ENCODE data around the gene RIOX2. TPM values are rescaled to one million over a fixed set of nuclear protein-coding genes. Genes with fewer than 3 reads are reported as not detected.

Gene RIOX2
- total and polyA plus RNA-seq, 2 donors (not counting 1 experiment from before 2014, with no cell fraction given), result 18.5 to 23.6 TPM

DNA sequence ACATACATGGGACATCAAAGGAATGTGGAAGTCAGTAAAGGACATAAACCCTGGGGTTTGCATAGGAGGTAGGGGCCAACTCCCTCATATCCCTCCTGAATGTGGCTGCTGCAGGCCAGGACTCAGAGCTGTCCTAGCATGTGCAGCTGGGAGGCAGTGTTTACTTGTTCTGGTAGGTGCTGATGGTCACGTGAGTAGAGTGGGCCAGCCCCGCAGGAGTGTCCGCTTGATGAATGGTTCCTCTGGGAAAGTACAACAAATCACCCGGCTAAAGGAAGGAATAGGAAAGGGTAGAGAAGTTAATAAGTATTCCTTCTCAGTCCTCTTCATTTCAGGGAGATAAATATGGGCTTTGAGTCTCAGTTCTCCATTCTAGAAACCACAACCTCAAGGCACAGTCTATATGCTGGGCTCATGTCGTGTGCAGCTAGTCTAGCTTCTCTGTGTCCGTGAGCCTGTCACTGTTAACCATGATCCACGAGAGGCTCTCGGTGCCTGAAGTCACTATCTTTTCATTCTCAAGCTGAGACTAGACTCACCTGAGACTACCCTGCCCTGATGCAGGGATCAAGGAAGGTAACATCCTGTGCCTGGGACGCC lies 17.9 kb downstream of the RIOX2 start:
- Histone ChIP-seq H3K4me3 (ENCODE audit: control extremely low read depth in 1 of 5, extremely low read depth in 1 of 5, insufficient read depth in 1 of 5, low read depth in 2 of 5, low read length in 4 of 5) (no peak overlapping the region), H3K4me1 (ENCODE audit: control insufficient read depth in 2 of 2, insufficient read depth in 2 of 2, low read length in 2 of 2) (peaks cover 8 to 9% of the 10 kb centered on the region in 2 donors), H2AFZ (ENCODE audit: insufficient read depth, low read depth, low read length, poor library complexity, severe bottlenecking) (no peak overlapping the region), H3K9ac (ENCODE audit: low read length) (no peak overlapping the region), H3K9me3 (ENCODE audit: control extremely low read depth in 1 of 3, control insufficient read depth in 2 of 3, insufficient read depth in 1 of 3, low read length in 2 of 3) (no peaks in the 10 kb centered on the region), H4K20me1 (ENCODE audit: control insufficient read depth, insufficient read depth, low read length, poor library complexity, severe bottlenecking) (no peaks in the 10 kb centered on the region), H3K4me2 (replicated peaks; ENCODE audit: low read depth, low read length, poor library complexity, severe bottlenecking) (no peak overlapping the region), H3K36me3 (replicated peaks in 1 of 2; ENCODE audit: control extremely low read depth in 1 of 2, control insufficient read depth in 1 of 2, extremely low read depth in 1 of 2, insufficient read depth in 2 of 2, low read length in 1 of 2) (peaks cover 1 to 67% of the 10 kb centered on the region in 2 experiments), H3K27ac (ENCODE audit: low read length in 2 of 2) (no peak overlapping the region), H3K27me3 (replicated peaks in 1 of 4; ENCODE audit: control extremely low read depth in 1 of 4, control insufficient read depth in 3 of 4, insufficient read depth in 4 of 4, low read length in 3 of 4) (no peaks in the 10 kb centered on the region), H3K79me2 (ENCODE audit: control insufficient read depth, insufficient read depth, low read length) (no peaks in the 10 kb centered on the region)
- Mint-ChIP-seq H3K9me3 (ENCODE audit: insufficient read depth) (no peaks in the 10 kb centered on the region), H3K27ac (no peak overlapping the region), H3K4me1 (peaks cover 12% of the 10 kb centered on the region), H3K27me3 (no peaks in the 10 kb centered on the region), H3K4me3 (no peak overlapping the region)
- POLR2A ChIA-PET, result interaction anchor here (0.6 kb wide), 1 partner anchor 334 kb away, joined by 3 read pairs; no protein-coding TSS in a partner anchor
- CTCF ChIA-PET, result interaction anchor here (1.4 to 1.5 kb wide), 2 partner anchors 15 to 17 kb away, joined by 4 to 5 read pairs; no protein-coding TSS in a partner anchor
- TF ChIP-seq EZH2 (IDR thresholded peaks at IDR 0.05; ENCODE audit: borderline replicate concordance, insufficient read depth, low read depth, low read length, poor library complexity, severe bottlenecking), result no peak
- TF ChIP-seq, protein P1, sequence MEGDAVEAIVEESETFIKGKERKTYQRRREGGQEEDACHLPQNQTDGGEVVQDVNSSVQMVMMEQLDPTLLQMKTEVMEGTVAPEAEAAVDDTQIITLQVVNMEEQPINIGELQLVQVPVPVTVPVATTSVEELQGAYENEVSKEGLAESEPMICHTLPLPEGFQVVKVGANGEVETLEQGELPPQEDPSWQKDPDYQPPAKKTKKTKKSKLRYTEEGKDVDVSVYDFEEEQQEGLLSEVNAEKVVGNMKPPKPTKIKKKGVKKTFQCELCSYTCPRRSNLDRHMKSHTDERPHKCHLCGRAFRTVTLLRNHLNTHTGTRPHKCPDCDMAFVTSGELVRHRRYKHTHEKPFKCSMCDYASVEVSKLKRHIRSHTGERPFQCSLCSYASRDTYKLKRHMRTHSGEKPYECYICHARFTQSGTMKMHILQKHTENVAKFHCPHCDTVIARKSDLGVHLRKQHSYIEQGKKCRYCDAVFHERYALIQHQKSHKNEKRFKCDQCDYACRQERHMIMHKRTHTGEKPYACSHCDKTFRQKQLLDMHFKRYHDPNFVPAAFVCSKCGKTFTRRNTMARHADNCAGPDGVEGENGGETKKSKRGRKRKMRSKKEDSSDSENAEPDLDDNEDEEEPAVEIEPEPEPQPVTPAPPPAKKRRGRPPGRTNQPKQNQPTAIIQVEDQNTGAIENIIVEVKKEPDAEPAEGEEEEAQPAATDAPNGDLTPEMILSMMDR (IDR thresholded peaks at IDR 0.05), result no peak
- 68% methylated on average over 5 of the region's 9 CpGs for WGBS (ENCODE audit: insufficient coverage)
- DNase-seq (no peak), ATAC-seq (ENCODE audit: low read depth) (no peak)
- intact Hi-C loops (cut with micrococcal nuclease), result no loop called here

DNA sequence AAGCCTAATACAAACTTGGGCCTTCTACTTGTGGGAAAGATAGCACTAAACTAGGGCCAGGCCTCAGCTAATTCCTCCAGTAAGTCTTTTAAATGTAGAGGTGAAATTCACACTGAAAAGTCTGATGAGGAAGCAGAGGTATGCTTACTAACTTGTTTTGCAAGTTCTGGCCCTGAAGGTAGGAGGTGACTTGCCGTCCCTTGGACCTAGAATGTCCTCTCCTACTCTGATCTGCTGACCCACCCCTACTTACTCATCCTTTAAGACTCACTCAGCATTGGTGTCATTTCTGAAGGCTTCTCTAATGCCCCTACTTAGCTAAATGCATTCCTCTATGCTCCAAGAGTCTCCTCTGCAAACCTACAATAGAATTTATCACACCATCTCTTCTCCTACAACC lies 19.4 kb downstream of the RIOX2 start:
- TF ChIP-seq, protein P1 (IDR thresholded peaks at IDR 0.05), result no peak
- TF ChIP-seq EZH2 (IDR thresholded peaks at IDR 0.05; ENCODE audit: borderline replicate concordance, insufficient read depth, low read depth, low read length, poor library complexity, severe bottlenecking), result no peak
- Histone ChIP-seq H3K27ac (ENCODE audit: low read length in 2 of 2) (no peak overlapping the region), H3K4me2 (replicated peaks; ENCODE audit: low read depth, low read length, poor library complexity, severe bottlenecking) (no peak overlapping the region), H3K9me3 (ENCODE audit: control extremely low read depth in 1 of 3, control insufficient read depth in 2 of 3, insufficient read depth in 1 of 3, low read length in 2 of 3) (no peaks in the 10 kb centered on the region), H3K9ac (ENCODE audit: low read length) (no peak overlapping the region), H3K27me3 (replicated peaks in 1 of 4; ENCODE audit: control extremely low read depth in 1 of 4, control insufficient read depth in 3 of 4, insufficient read depth in 4 of 4, low read length in 3 of 4) (no peaks in the 10 kb centered on the region), H3K79me2 (ENCODE audit: control insufficient read depth, insufficient read depth, low read length) (no peaks in the 10 kb centered on the region), H3K4me3 (ENCODE audit: control extremely low read depth in 1 of 5, extremely low read depth in 1 of 5, insufficient read depth in 1 of 5, low read depth in 2 of 5, low read length in 4 of 5) (no peak overlapping the region), H3K36me3 (replicated peaks in 1 of 2; ENCODE audit: control extremely low read depth in 1 of 2, control insufficient read depth in 1 of 2, extremely low read depth in 1 of 2, insufficient read depth in 2 of 2, low read length in 1 of 2) (peaks cover 1 to 68% of the 10 kb centered on the region in 2 experiments), H2AFZ (ENCODE audit: insufficient read depth, low read depth, low read length, poor library complexity, severe bottlenecking) (no peak overlapping the region), H3K4me1 (ENCODE audit: control insufficient read depth in 2 of 2, insufficient read depth in 2 of 2, low read length in 2 of 2) (peaks cover 8 to 9% of the 10 kb centered on the region in 2 donors), H4K20me1 (ENCODE audit: control insufficient read depth, insufficient read depth, low read length, poor library complexity, severe bottlenecking) (no peaks in the 10 kb centered on the region)
- Mint-ChIP-seq H3K4me1 (peaks cover 12% of the 10 kb centered on the region), H3K27ac (no peak overlapping the region), H3K27me3 (no peaks in the 10 kb centered on the region), H3K4me3 (no peak overlapping the region), H3K9me3 (ENCODE audit: insufficient read depth) (no peaks in the 10 kb centered on the region)
- intact Hi-C loops (cut with micrococcal nuclease), result no loop called here
- WGBS (ENCODE audit: insufficient coverage), result no CpG with 5 or more reads among the region's 1 CpG
- CTCF ChIA-PET, result no interaction called here
- no peak for DNase-seq
- ATAC-seq (ENCODE audit: low read depth), result no peak
- POLR2A ChIA-PET, result no interaction called here

All from B cell (primary cell).